ENCODE results near the gene TMEM179B. TPM values are rescaled to one million over a fixed set of nuclear protein-coding genes. Genes with fewer than 3 reads are reported as not detected.

Gene TMEM179B
- total RNA-seq, 1 donor from 2014 or later: 28.2 TPM

GRCh38 chr11:62778441-62778840 lies 8.8 kb upstream of the TMEM179B start:
- no peaks in the 10 kb centered on the region for H3K4me1 Mint-ChIP-seq (ENCODE audit: low read depth, unreplicated experiment)
- no peak overlapping the region for H3K4me3 Mint-ChIP-seq (ENCODE audit: unreplicated experiment)
- TF ChIP-seq, protein P1, sequence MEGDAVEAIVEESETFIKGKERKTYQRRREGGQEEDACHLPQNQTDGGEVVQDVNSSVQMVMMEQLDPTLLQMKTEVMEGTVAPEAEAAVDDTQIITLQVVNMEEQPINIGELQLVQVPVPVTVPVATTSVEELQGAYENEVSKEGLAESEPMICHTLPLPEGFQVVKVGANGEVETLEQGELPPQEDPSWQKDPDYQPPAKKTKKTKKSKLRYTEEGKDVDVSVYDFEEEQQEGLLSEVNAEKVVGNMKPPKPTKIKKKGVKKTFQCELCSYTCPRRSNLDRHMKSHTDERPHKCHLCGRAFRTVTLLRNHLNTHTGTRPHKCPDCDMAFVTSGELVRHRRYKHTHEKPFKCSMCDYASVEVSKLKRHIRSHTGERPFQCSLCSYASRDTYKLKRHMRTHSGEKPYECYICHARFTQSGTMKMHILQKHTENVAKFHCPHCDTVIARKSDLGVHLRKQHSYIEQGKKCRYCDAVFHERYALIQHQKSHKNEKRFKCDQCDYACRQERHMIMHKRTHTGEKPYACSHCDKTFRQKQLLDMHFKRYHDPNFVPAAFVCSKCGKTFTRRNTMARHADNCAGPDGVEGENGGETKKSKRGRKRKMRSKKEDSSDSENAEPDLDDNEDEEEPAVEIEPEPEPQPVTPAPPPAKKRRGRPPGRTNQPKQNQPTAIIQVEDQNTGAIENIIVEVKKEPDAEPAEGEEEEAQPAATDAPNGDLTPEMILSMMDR (IDR thresholded peaks at IDR 0.05; ENCODE audit: partially characterized antibody, unreplicated experiment): no peak
- no peaks in the 10 kb centered on the region for H3K36me3 Mint-ChIP-seq (ENCODE audit: unreplicated experiment)
- H3K27ac Mint-ChIP-seq (ENCODE audit: unreplicated experiment): no peak overlapping the region
- no peak for DNase-seq
- H3K27me3 Mint-ChIP-seq (ENCODE audit: unreplicated experiment): no peaks in the 10 kb centered on the region
- peaks cover 4% of the 10 kb centered on the region for H3K9me3 Mint-ChIP-seq (ENCODE audit: unreplicated experiment)

DNA sequence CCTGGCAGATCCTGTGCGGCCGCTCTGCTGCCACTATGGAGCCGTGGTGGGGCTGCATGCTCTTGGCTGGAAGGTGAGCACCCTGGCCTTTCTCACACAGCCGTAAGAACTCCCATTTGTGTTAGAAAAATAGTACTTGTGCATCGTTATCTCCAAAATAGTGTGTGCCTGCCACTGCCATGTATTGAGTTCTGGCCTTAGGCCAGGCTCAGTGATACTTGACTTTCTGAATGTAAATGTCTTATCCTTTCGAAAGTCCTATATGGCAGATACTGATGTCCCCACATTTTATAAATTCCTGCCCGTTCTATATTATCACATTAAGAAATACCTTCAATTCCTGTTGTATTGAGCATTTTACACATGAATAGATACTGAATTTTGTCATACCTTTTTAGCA lies 4.4 kb upstream of the TMEM179B start:
- peaks cover 2% of the 10 kb centered on the region for H3K9me3 Mint-ChIP-seq (ENCODE audit: unreplicated experiment)
- H3K4me1 Mint-ChIP-seq (ENCODE audit: low read depth, unreplicated experiment): peaks cover 1% of the 10 kb centered on the region
- peaks cover 1% of the 10 kb centered on the region for H3K27me3 Mint-ChIP-seq (ENCODE audit: unreplicated experiment)
- no peaks in the 10 kb centered on the region for H3K36me3 Mint-ChIP-seq (ENCODE audit: unreplicated experiment)
- no peak overlapping the region for H3K4me3 Mint-ChIP-seq (ENCODE audit: unreplicated experiment)
- no peak for DNase-seq
- TF ChIP-seq, protein P1 (IDR thresholded peaks at IDR 0.05; ENCODE audit: partially characterized antibody, unreplicated experiment): no peak
- no peak overlapping the region for H3K27ac Mint-ChIP-seq (ENCODE audit: unreplicated experiment)

DNA sequence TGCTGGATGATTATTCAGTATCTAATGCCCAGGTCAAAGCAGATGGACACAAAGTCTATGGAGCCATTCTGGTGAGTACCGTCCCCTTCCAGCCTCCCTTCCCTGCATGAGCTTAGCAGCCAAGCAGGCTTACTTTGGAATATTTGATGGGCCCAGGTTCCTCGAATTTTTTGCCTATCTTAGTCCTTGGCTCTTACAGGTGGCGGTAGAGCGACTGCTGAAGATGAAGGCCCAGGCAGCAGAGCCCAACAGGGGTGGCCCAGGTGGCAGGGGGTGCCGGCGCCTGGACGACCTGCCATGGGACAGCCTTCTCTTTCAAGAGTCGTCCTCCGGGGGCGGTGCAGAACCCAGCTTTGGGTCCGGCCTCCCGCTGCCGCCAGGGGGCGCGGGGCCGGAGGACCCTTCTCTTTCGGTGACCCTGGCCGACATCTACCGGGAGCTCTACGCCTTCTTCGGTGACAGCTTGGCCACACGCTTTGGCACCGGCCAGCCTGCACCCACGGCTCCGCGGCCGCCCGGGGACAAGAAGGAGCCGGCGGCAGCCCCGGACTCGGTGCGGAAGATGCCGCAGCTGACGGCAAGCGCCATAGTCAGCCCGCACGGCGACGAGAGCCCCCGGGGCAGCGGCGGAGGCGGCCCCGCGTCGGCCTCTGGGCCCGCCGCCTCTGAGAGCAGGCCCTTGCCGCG lies 741 bp upstream of the TMEM179B start:
- Mint-ChIP-seq H3K27ac (ENCODE audit: unreplicated experiment) (peak overlapping the region; percentile 82), H3K9me3 (ENCODE audit: unreplicated experiment) (peaks cover 2% of the 10 kb centered on the region), H3K4me1 (ENCODE audit: low read depth, unreplicated experiment) (peaks cover 4% of the 10 kb centered on the region), H3K27me3 (ENCODE audit: unreplicated experiment) (peaks cover 2% of the 10 kb centered on the region), H3K4me3 (ENCODE audit: unreplicated experiment) (peak overlapping the region; percentile 79), H3K36me3 (ENCODE audit: unreplicated experiment) (no peaks in the 10 kb centered on the region)
- TF ChIP-seq, protein P1 (IDR thresholded peaks at IDR 0.05; ENCODE audit: partially characterized antibody, unreplicated experiment): peak; percentile 98
- DNase-seq: peak; percentile 92

DNA sequence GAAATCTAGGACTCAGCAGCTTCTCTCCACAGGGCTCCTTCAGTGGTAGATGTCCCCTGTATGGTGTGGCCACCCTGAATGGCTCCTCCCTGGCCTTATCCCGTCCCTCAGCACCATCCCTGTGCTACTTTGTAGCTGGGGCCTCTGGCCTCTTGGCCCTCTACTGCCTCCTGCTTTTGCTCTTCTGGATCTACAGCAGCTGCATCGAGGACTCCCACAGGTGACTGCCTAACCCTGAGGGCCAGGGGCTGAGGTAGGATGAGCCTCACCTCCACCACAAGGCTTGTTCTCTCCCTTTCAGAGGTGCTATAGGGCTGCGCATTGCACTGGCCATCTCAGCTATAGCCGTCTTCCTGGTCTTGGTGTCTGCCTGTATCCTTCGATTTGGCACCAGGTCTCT lies 1.8 kb downstream of the TMEM179B start:
- H3K9me3 Mint-ChIP-seq (ENCODE audit: unreplicated experiment): peaks cover 3% of the 10 kb centered on the region
- peak overlapping the region; percentile 76 for H3K4me3 Mint-ChIP-seq (ENCODE audit: unreplicated experiment)
- H3K4me1 Mint-ChIP-seq (ENCODE audit: low read depth, unreplicated experiment): peaks cover 7% of the 10 kb centered on the region
- peaks cover 2% of the 10 kb centered on the region for H3K27me3 Mint-ChIP-seq (ENCODE audit: unreplicated experiment)
- H3K36me3 Mint-ChIP-seq (ENCODE audit: unreplicated experiment): no peaks in the 10 kb centered on the region
- no peak overlapping the region for H3K27ac Mint-ChIP-seq (ENCODE audit: unreplicated experiment)
- TF ChIP-seq, protein P1 (IDR thresholded peaks at IDR 0.05; ENCODE audit: partially characterized antibody, unreplicated experiment): no peak
- DNase-seq: no peak

GRCh38 chr11:62789576-62789975 lies 2.4 kb downstream of the TMEM179B start:
- H3K27me3 Mint-ChIP-seq (ENCODE audit: unreplicated experiment): peaks cover 2% of the 10 kb centered on the region
- peaks cover 7% of the 10 kb centered on the region for H3K9me3 Mint-ChIP-seq (ENCODE audit: unreplicated experiment)
- peaks cover 7% of the 10 kb centered on the region for H3K4me1 Mint-ChIP-seq (ENCODE audit: low read depth, unreplicated experiment)
- DNase-seq: no peak
- H3K27ac Mint-ChIP-seq (ENCODE audit: unreplicated experiment): peak overlapping the region; percentile 70
- peak overlapping the region; percentile 76 for H3K4me3 Mint-ChIP-seq (ENCODE audit: unreplicated experiment)
- no peaks in the 10 kb centered on the region for H3K36me3 Mint-ChIP-seq (ENCODE audit: unreplicated experiment)
- TF ChIP-seq, protein P1 (IDR thresholded peaks at IDR 0.05; ENCODE audit: partially characterized antibody, unreplicated experiment): no peak

Measured in glutamatergic neuron (in vitro differentiated cells).